K562 (cell line): Measurements from ENCODE around the gene CTNNB1. TPM values are rescaled to one million over a fixed set of nuclear protein-coding genes. Genes with fewer than 3 reads are reported as not detected.

ENCODE experiments used
- ATAC-seq: fragments of 200-7000 bp; cut with Tn5 transposase; 3 replicates; pipeline ENCODE4 v1.9.1; 2020; ENCODE audit warnings: moderate library complexity
- BruUV-seq: library from RNA; stranded (reverse); fragments of 400-500 nt; replicated peaks from 2 replicates; lab custom pipeline; 2021; lab: Mats Ljungman, UMichigan
- CTCF ChIA-PET: fragments of 300-600 bp; formaldehyde crosslinking; extraction: SDS; loops from one replicate; lab custom pipeline; 2021; ENCODE audit warnings: low intra/inter-chr PET ratio; lab: Yijun Ruan, JAX
- POLR2A ChIA-PET: fragments of 300-600, 350-650 bp; sonication (Branson Sonifier 250); formaldehyde crosslinking; extraction: SDS; loops from one replicate; lab custom pipeline; 2021; ENCODE audit warnings: antibody characterized with exemption, inconsistent platforms; lab: Yijun Ruan, JAX
- DNase-seq, 4 experiments: peaks; one replicate each; pipeline versions ENCODE4 v3.0.0 to v3.0.0-alpha.2; 2011 to 2018; ENCODE audit warnings: low spot score in 3 of 4, mixed read lengths in 3 of 4; ENCODE audit errors: extremely low read depth in 1 of 4
- FAIRE-seq: peaks from 2 replicates; lab custom pipeline; 2011; peaks lifted over from hg19 to GRCh38; lab: Jason Lieb, UNC
- H2AFZ ChIP-seq: 2 replicates; pipeline ENCODE4 v1.6.0; 2011; ENCODE audit warnings: low read depth, low read length, control low read depth, inconsistent platforms
- H3K27ac ChIP-seq: fragments of 200-600 bp; 3 replicates; pipeline ENCODE4 v1.8.0; 2011; ENCODE audit warnings: low read depth, mild to moderate bottlenecking, control low read depth, inconsistent platforms, low read length, moderate library complexity, mixed read lengths; ENCODE audit errors: extremely low read depth
- H3K27me3 ChIP-seq, 2 experiments: fragments of 300-600 bp in 1 of 2; 2 replicates in 1 of 2; 3 replicates in 1 of 2; pipeline versions ENCODE4 v1.6.0 to v1.8.0; 2011; ENCODE audit warnings: inconsistent platforms in 2 of 2, low read length in 2 of 2, mild to moderate bottlenecking in 1 of 2, mixed read lengths in 1 of 2, moderate library complexity in 1 of 2; ENCODE audit not compliant: control insufficient read depth in 2 of 2, insufficient read depth in 2 of 2
- H3K36me3 ChIP-seq: fragments of 300-600 bp; 3 replicates; pipeline ENCODE4 v1.8.0; 2011; ENCODE audit warnings: mild to moderate bottlenecking, low read length, inconsistent platforms; ENCODE audit not compliant: control insufficient read depth, insufficient read depth
- H3K4me1 ChIP-seq, 2 experiments: fragments of 200-600 bp in 1 of 2; replicated peaks in 1 of 2; 2 replicates in 1 of 2; 3 replicates in 1 of 2; pipeline versions ENCODE4 v1.5.1 to v1.8.0; 2011; ENCODE audit warnings: inconsistent platforms in 2 of 2, low read length in 2 of 2, mild to moderate bottlenecking in 1 of 2, mixed read lengths in 1 of 2, moderate library complexity in 1 of 2; ENCODE audit not compliant: control insufficient read depth in 2 of 2, insufficient read depth in 2 of 2
- H3K4me2 ChIP-seq: 2 replicates; pipeline ENCODE4 v1.6.1; 2011; ENCODE audit warnings: low read length, control low read depth, inconsistent platforms, mixed read lengths; ENCODE audit not compliant: insufficient read depth
- H3K4me3 ChIP-seq: fragments of 200-600 bp; sonication (generic), shearing (Covaris generic); 2 replicates; pipeline ENCODE4 v1.5.1; 2016; ENCODE audit warnings: control low read depth, inconsistent platforms
- H3K79me2 ChIP-seq: fragments of 200-600 bp; 3 replicates; pipeline ENCODE4 v1.8.0; 2011; ENCODE audit warnings: low read length, inconsistent platforms; ENCODE audit not compliant: control insufficient read depth, insufficient read depth
- H3K9ac ChIP-seq, 2 experiments: 2 replicates each; pipeline versions ENCODE4 v1.6.0 to v1.6.1; 2011; ENCODE audit warnings: low read depth in 2 of 2, low read length in 2 of 2, control low read depth in 1 of 2, inconsistent platforms in 1 of 2, mild to moderate bottlenecking in 1 of 2, mixed read lengths in 1 of 2; ENCODE audit not compliant: insufficient read depth in 1 of 2
- H3K9me1 ChIP-seq: one replicate; pipeline ENCODE4 v1.6.0; 2011; ENCODE audit warnings: inconsistent platforms, mild to moderate bottlenecking, low read length, moderate library complexity; ENCODE audit not compliant: control insufficient read depth, insufficient read depth
- H3K9me3 ChIP-seq: replicated peaks from 2 replicates; pipeline ENCODE4 v1.5.1; 2011; ENCODE audit warnings: low read depth, low read length, inconsistent platforms; ENCODE audit not compliant: control insufficient read depth, insufficient read depth
- H4K20me1 ChIP-seq: replicated peaks from 2 replicates; pipeline ENCODE4 v1.6.1; 2011; ENCODE audit warnings: low read length, inconsistent platforms, mixed read lengths; ENCODE audit not compliant: control insufficient read depth, insufficient read depth
- CAMTA2 ChIP-seq: fragments of 250-450 bp; sonication (Bioruptor Pico); conservative IDR thresholded peaks from 2 replicates; pipeline ENCODE4 v1.5.1; 2022
- DDX20 ChIP-seq: fragments of 450-650 bp; IDR thresholded peaks from 2 replicates; pipeline ENCODE4 v1.6.1; 2016; ENCODE audit warnings: missing genetic modification characterization, low read depth, mild to moderate bottlenecking, missing compliant biosample characterization, moderate library complexity
- GATAD2B ChIP-seq: fragments of 450-650 bp; IDR thresholded peaks from 2 replicates; pipeline ENCODE4 v1.6.1; 2017; ENCODE audit warnings: mild to moderate bottlenecking, borderline replicate concordance
- GMEB1 ChIP-seq: fragments of 250-450 bp; sonication (Bioruptor Pico); IDR thresholded peaks from 2 replicates; pipeline ENCODE4 v1.4.0; 2020; ENCODE audit warnings: mild to moderate bottlenecking
- KAT8 ChIP-seq: fragments of 450-650 bp; IDR thresholded peaks from 2 replicates; pipeline ENCODE4 v1.6.1; 2016; ENCODE audit warnings: low read depth, mild to moderate bottlenecking
- MIER1 ChIP-seq: fragments of 450-650 bp; IDR thresholded peaks from 2 replicates; pipeline ENCODE4 v1.6.1; 2016; ENCODE audit warnings: antibody characterized with exemption, mild to moderate bottlenecking, low read depth
- TEAD4 ChIP-seq, 2 experiments: sonication (generic) in 1 of 2; formaldehyde crosslinking in 1 of 2; IDR thresholded peaks; 2 replicates each; pipeline versions ENCODE4 v1.6.1 to v1.8.0; 2012 to 2022; ENCODE audit warnings: borderline replicate concordance in 1 of 2, inconsistent platforms in 1 of 2, low read length in 1 of 2, mild to moderate bottlenecking in 1 of 2, missing genetic modification reagents in 1 of 2
- TRIM24 ChIP-seq, 2 experiments: fragments of 450-650 bp; IDR thresholded peaks; 2 replicates each; pipeline ENCODE4 v1.6.1; 2016
- UBTF ChIP-seq, 2 experiments: IDR thresholded peaks; 2 replicates each; pipeline ENCODE4 v1.6.1; 2012; ENCODE audit warnings: improper control_type of control experiment in 2 of 2, low read depth in 2 of 2, low read length in 2 of 2, borderline replicate concordance in 1 of 2
- ZNF121 ChIP-seq: sonication (generic); formaldehyde crosslinking; conservative IDR thresholded peaks from 2 replicates; pipeline ENCODE4 v1.8.0; 2022; ENCODE audit warnings: missing genetic modification reagents
- ZNF507 ChIP-seq: conservative IDR thresholded peaks from 2 replicates; pipeline ENCODE4 v1.6.1; 2017; ENCODE audit warnings: missing genetic modification characterization, missing compliant biosample characterization
- WGBS: fragments of 100-300 bp; shearing (Covaris generic); methylation state at CpG from one replicate; pipeline ENCODE4 v1.1.6; 2016; ENCODE audit warnings: low coverage, mixed read lengths; ENCODE audit not compliant: insufficient coverage; ENCODE audit errors: missing lambda C conversion rate; 5-methylcytosine and 5-hydroxymethylcytosine counted together
- in situ Hi-C: fragments of 300-500 bp; cut with MboI; formaldehyde crosslinking; loops from 4 replicates; pipeline ENCODE4 v1.15.0; 2018; ENCODE audit warnings: inconsistent platforms, mixed read lengths
- intact Hi-C: fragments of 100-400 bp; cut with micrococcal nuclease; formaldehyde crosslinking; loops from 2 replicates; pipeline ENCODE4 v1.14.2; 2022
- polyA plus RNA-seq, 8 experiments: library from polyadenylated mRNA; depleted of rRNA in 4 of 8; stranded (reverse) in 5 of 8; unstranded in 3 of 8; fragments of >200 nt; fragmentation: Nextera tagmentation in 2 of 8; fragmentation: Illumina TruSeq in 1 of 8; extraction: Ambion mirVana in 2 of 8; extraction: Trizol in 1 of 8; gene quantifications; 2 replicates each; pipeline versions ENCODE4 v1.2.1 to v1.2.3, GENCODE V29; 2011 to 2014; ENCODE audit warnings: inconsistent platforms in 1 of 8, missing spikeins in 1 of 8
- total RNA-seq, 7 experiments: library from RNA; depleted of rRNA in 6 of 7; stranded (reverse); fragments of >200 nt in 6 of 7; fragmentation: Illumina TruSeq in 2 of 7; extraction: Trizol in 2 of 7; gene quantifications; 2 replicates each; pipeline versions ENCODE4 v1.2.1 to v1.2.3, GENCODE V29; 2011 to 2021; ENCODE audit warnings: low replicate concordance in 1 of 7

CTNNB1 gene
- total and polyA plus RNA-seq, 9 of the 15 experiments (the other 6 are each of a cell fraction or from before 2014, with no cell fraction given): 44.3 to 193 (median 154) TPM

- Histone ChIP-seq H3K9me3 (no peaks in the 10 kb centered on the region), H3K9ac (no peak overlapping the region), H3K4me3 (no peak overlapping the region), H3K4me2 (no peak overlapping the region), H3K27ac (no peak overlapping the region), H3K27me3 (peaks cover 4 to 26% of the 10 kb centered on the region in 2 experiments; a peak in 3 of 5 replicates), H3K36me3 (no peaks in the 10 kb centered on the region), H3K4me1 (no peaks in the 10 kb centered on the region), H4K20me1 (0 out of 2 replicates have a peak, but pooled peaks cover 4% of the 10 kb centered on the region), H2AFZ (no peak overlapping the region), H3K9me1 (no peaks in the 10 kb centered on the region), H3K79me2 (no peaks in the 10 kb centered on the region)
- in situ Hi-C loops: no loop called here
- ChIA-PET CTCF (no interaction called here), POLR2A (no interaction called here)
- intact Hi-C loops: no loop called here
- ATAC-seq (no peak), DNase-seq (no peak), FAIRE-seq (no peak)
- no peak for TF ChIP-seq GATAD2B
- no peak for TF ChIP-seq CAMTA2 (CRISPR knock-in tag)
- TF ChIP-seq GMEB1: no peak
- TF ChIP-seq TEAD4 (IDR thresholded peaks at IDR 0.05; ENCODE audit: low read length): no peak
- TF ChIP-seq TEAD4 (CRISPR knock-in tag; IDR thresholded peaks at IDR 0.05; ENCODE audit: borderline replicate concordance): no peak
- TF ChIP-seq MIER1: no peak
- no peak for TF ChIP-seq UBTF (IDR thresholded peaks at IDR 0.05; ENCODE audit: borderline replicate concordance in 1 of 2, low read depth in 2 of 2, low read length in 2 of 2)
- no peak for TF ChIP-seq KAT8
- no peak for TF ChIP-seq ZNF507 (tag)
- no peak for TF ChIP-seq ZNF121
- TF ChIP-seq DDX20: no peak
- no peak for TF ChIP-seq TRIM24 (IDR thresholded peaks at IDR 0.05)
- WGBS: 0% methylated on average over 3 of the region's 3 CpGs
- no TSS peak for BruUV-seq
Observed at GRCh38 chr3:41249318-41249717, 50.0 kb downstream of the CTNNB1 start.
